GM13977 (cell line): ENCODE data around the gene RPL9.
"Not testable (repeated sequence)": the region's sequence is repeated elsewhere in the genome, so short reads cannot be mapped to it uniquely, and the experiment has no call there.

Source experiments
- DNase-seq: peaks from one replicate; pipeline ENCODE4 v3.0.0; 2012; ENCODE audit warnings: low spot score
- in situ Hi-C: fragments of 300-500 bp; cut with MboI; formaldehyde crosslinking; loops from one replicate; pipeline ENCODE4 v1.12.0; 2022; ENCODE audit warnings: low sequenced_read_pairs, low pct_unique_long_range_greater_than_20kb, mixed read lengths, inconsistent platforms; ENCODE audit not compliant: unreplicated experiment
- TF ChIP-seq, protein P1 (sequence below): IDR thresholded peaks from 2 replicates; pipeline ENCODE4 v1.5.1; 2012; ENCODE audit warnings: mild to moderate bottlenecking, control low read depth; ENCODE audit not compliant: insufficient read depth; ENCODE audit errors: extremely low read depth, missing control alignments

Gene RPL9

GRCh38 chr4:39458505-39459300 is at the start of gene RPL9, which contains the start of gene LIAS:
TSS of gene RPL9 (minus strand) at chr4:39458922. CDS start at chr4:39458439, 483 bp downstream.
TSS of gene LIAS (plus strand) at chr4:39459056. CDS start at chr4:39459118, 62 bp downstream.
- TF ChIP-seq, protein P1, sequence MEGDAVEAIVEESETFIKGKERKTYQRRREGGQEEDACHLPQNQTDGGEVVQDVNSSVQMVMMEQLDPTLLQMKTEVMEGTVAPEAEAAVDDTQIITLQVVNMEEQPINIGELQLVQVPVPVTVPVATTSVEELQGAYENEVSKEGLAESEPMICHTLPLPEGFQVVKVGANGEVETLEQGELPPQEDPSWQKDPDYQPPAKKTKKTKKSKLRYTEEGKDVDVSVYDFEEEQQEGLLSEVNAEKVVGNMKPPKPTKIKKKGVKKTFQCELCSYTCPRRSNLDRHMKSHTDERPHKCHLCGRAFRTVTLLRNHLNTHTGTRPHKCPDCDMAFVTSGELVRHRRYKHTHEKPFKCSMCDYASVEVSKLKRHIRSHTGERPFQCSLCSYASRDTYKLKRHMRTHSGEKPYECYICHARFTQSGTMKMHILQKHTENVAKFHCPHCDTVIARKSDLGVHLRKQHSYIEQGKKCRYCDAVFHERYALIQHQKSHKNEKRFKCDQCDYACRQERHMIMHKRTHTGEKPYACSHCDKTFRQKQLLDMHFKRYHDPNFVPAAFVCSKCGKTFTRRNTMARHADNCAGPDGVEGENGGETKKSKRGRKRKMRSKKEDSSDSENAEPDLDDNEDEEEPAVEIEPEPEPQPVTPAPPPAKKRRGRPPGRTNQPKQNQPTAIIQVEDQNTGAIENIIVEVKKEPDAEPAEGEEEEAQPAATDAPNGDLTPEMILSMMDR: no peak
- DNase-seq: peak; percentile 94
- in situ Hi-C loops: loop anchor here (25.0 kb wide), 1 partner anchor 854 kb away; no protein-coding TSS in a partner anchor

GRCh38 chr4:39505581-39505980 is 46.9 kb upstream of the RPL9 start:
- in situ Hi-C loops: no loop called here
- TF ChIP-seq, protein P1: no peak
- DNase-seq: no peak

DNA sequence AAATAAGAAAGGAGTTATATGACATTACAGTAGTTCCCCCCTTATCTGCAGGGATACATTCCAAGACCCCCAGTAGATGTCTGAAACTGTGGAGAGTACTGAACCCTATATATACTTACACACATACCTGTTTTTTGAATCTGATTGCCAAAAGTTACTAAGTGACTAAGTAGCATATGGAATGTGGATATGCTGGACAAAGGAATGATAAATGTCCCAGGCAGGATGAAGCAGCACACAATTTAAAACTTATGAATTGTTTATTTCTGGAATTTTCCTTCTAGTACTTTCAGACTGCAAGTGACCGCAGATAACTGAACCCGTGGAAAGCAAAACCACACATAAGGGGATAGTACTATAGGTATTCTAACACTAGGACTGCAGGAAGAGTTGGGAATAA is 45.8 kb upstream of the RPL9 start:
- no peak for DNase-seq
- in situ Hi-C loops: no loop called here
- TF ChIP-seq, protein P1: no peak

DNA sequence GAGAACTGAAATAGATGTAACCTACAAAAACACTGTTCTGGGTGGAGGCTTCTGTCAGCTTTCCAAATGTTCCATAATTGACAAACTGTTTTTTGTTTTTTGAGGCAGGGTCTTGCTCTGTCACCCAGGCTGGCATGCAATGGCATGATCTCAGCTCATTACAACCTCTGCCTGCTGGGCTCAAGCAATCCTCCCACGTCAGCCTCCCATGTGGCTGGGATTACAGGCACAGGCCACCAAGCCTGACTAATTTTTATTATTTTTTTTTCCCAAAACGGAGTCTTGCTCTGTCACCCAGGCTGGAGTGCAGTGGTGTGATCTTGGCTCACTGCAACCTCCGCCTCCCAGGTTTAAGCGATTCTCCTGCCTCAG is 43.9 kb upstream of the RPL9 start:
- in situ Hi-C loops, DNase-seq: not testable (repeated sequence)

- DNase-seq: no peak
- TF ChIP-seq, protein P1: no peak
- in situ Hi-C loops: no loop called here
These were observed 43.4 kb upstream of the RPL9 start for GRCh38 chr4:39502019-39502663.

DNA sequence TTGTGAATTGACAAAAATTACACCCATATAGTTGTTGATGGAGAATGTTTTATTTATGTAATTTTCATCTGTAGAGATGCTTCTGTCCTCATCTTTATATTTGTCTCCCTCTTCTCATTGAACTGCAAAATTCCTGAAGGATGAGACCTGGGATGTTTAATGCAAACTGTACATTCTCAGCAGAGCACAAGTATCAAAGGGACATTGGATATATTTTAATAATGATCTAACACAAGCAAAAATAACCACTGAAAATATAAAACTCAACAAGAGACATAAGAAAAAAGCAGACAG is 40.0 kb upstream of the RPL9 start:
- TF ChIP-seq, protein P1: no peak
- DNase-seq: no peak
- in situ Hi-C loops: no loop called here
